Prostate gland (tissue), 2 donors: ENCODE measurements around the gene TSPAN32.
"Not testable (repeated sequence)": the region's sequence is repeated elsewhere in the genome, so short reads cannot be mapped to it uniquely, and the experiment has no call there.

Experiments used
- POLR2A ChIP-seq: fragments of 450-650 bp; IDR thresholded peaks from one replicate; pipeline ENCODE4 v1.6.1; 2016; ENCODE audit warnings: antibody characterized with exemption, mild to moderate bottlenecking
- TF ChIP-seq, protein P1 (sequence below), 4 experiments: fragments of 200-600 bp in 2 of 4; fragments of 450-650 bp in 2 of 4; sonication (generic) in 2 of 4; IDR thresholded peaks; 1 replicate in 3 of 4; 2 replicates in 1 of 4; pipeline ENCODE4 v1.5.1; 2016 to 2019; ENCODE audit warnings: antibody characterized with exemption in 4 of 4, mild to moderate bottlenecking in 2 of 4, moderate library complexity in 2 of 4

- TF ChIP-seq POLR2A: not testable (repeated sequence)
- TF ChIP-seq, protein P1, sequence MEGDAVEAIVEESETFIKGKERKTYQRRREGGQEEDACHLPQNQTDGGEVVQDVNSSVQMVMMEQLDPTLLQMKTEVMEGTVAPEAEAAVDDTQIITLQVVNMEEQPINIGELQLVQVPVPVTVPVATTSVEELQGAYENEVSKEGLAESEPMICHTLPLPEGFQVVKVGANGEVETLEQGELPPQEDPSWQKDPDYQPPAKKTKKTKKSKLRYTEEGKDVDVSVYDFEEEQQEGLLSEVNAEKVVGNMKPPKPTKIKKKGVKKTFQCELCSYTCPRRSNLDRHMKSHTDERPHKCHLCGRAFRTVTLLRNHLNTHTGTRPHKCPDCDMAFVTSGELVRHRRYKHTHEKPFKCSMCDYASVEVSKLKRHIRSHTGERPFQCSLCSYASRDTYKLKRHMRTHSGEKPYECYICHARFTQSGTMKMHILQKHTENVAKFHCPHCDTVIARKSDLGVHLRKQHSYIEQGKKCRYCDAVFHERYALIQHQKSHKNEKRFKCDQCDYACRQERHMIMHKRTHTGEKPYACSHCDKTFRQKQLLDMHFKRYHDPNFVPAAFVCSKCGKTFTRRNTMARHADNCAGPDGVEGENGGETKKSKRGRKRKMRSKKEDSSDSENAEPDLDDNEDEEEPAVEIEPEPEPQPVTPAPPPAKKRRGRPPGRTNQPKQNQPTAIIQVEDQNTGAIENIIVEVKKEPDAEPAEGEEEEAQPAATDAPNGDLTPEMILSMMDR (IDR thresholded peaks at IDR 0.05): not testable (repeated sequence)
Observed at GRCh38 chr11:2286350-2286749, 15.5 kb upstream of the TSPAN32 start.
